Measurements from ENCODE around the gene FGF22. TPM values are rescaled to one million over a fixed set of nuclear protein-coding genes. Genes with fewer than 3 reads are reported as not detected.

FGF22 gene
- total RNA-seq, 1 donor from 2014 or later = not detected

DNA sequence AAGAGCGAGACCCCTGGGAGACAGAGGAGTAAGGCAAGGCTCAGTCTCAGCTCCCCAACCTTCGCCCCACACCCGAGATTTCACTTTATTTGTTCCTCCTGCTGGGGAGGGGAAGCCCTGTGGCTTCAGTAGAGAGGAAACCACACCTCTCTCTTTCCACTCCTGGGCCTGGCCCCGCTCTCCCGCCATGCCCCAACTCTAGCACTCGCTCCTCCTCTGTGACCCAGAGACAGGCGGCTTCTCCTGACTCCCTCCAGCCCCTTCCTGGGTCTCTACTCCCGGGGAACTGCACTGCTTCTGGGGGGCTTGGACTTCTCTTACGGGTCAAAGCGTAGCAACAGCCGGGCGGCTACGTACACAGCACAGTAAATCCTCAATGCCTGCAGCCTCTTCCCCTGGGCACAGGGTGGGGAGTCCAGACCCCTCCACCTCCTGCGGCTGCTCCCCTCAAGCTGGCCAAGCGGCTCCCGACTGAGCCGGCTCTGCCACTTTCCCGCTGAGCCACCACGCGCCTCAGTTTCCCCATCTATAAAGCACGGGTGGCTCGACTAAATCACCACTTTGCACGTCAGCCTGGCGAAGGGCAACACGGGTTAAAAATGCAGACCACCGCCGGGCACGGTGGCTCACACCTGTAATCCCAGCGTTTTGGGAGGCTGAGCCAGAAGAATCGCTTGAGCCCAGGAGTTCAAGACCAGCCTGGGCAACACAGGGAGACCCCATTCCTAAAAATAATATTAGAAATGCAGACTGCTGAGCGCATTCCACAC lies 21.9 kb downstream of the FGF22 start:
- no peaks in the 10 kb centered on the region for H3K9me3 Mint-ChIP-seq (ENCODE audit: unreplicated experiment)
- H3K27ac Mint-ChIP-seq (ENCODE audit: unreplicated experiment) = no peak overlapping the region
- H3K4me1 Mint-ChIP-seq (ENCODE audit: unreplicated experiment) = peaks cover 8% of the 10 kb centered on the region
- peaks cover 18% of the 10 kb centered on the region for H3K27me3 Mint-ChIP-seq (ENCODE audit: unreplicated experiment)
- TF ChIP-seq, protein P1, sequence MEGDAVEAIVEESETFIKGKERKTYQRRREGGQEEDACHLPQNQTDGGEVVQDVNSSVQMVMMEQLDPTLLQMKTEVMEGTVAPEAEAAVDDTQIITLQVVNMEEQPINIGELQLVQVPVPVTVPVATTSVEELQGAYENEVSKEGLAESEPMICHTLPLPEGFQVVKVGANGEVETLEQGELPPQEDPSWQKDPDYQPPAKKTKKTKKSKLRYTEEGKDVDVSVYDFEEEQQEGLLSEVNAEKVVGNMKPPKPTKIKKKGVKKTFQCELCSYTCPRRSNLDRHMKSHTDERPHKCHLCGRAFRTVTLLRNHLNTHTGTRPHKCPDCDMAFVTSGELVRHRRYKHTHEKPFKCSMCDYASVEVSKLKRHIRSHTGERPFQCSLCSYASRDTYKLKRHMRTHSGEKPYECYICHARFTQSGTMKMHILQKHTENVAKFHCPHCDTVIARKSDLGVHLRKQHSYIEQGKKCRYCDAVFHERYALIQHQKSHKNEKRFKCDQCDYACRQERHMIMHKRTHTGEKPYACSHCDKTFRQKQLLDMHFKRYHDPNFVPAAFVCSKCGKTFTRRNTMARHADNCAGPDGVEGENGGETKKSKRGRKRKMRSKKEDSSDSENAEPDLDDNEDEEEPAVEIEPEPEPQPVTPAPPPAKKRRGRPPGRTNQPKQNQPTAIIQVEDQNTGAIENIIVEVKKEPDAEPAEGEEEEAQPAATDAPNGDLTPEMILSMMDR (IDR thresholded peaks at IDR 0.05; ENCODE audit: unreplicated experiment) = no peak
- H3K36me3 Mint-ChIP-seq (ENCODE audit: low read depth, unreplicated experiment) = peaks cover under 1% of the 10 kb centered on the region
- no peak for DNase-seq (ENCODE audit: low spot score)
- peak overlapping the region; percentile 88 for H3K4me3 Mint-ChIP-seq (ENCODE audit: unreplicated experiment)

DNA sequence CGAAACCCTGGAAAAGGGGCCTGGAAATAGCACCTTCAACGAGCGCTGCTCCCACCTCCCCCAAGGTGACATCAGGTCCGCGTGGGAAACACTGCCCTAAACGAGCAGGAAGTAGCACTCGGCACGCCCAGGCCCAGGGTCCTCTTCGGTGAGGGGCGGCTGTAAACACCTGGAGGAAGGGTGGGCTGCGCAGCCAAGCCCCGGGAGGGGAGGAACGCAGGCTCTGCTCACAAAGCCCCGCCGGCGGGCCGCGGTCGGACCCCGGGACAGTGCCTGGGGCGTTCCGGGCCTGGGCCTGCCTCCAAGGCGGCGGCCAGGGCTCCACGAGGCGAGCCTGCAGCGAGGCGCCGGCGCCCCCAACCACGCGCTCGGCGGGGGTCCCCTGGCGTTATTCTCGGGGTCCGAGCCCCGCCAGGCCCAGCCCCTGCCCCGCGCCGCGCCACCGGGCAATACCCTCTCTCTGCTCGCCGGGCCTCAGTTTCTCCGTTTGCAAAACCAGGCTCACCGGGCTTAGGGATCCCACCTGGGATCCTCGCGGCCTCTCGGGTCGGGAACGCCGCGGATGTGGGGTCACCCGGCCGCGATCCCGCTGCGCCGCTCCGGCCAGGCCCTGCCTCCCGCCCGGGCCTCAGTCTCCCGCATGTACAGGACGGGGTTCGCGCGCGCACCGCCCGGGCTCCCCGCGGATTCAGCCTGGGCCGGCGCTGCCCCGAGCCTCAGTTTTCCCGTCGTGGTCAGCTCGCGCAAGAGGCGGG lies 22.7 kb downstream of the FGF22 start:
- Mint-ChIP-seq H3K9me3 (ENCODE audit: unreplicated experiment) (no peaks in the 10 kb centered on the region), H3K27me3 (ENCODE audit: unreplicated experiment) (peaks cover 18% of the 10 kb centered on the region), H3K27ac (ENCODE audit: unreplicated experiment) (no peak overlapping the region), H3K36me3 (ENCODE audit: low read depth, unreplicated experiment) (peaks cover 4% of the 10 kb centered on the region), H3K4me1 (ENCODE audit: unreplicated experiment) (peaks cover 8% of the 10 kb centered on the region), H3K4me3 (ENCODE audit: unreplicated experiment) (peak overlapping the region; percentile 88)
- TF ChIP-seq, protein P1 (IDR thresholded peaks at IDR 0.05; ENCODE audit: unreplicated experiment) = no peak
- peak; percentile 36 for DNase-seq (ENCODE audit: low spot score)

- peak; percentile 91 for DNase-seq (ENCODE audit: low spot score)
- Mint-ChIP-seq H3K27ac (ENCODE audit: unreplicated experiment) (no peak within 1 kb of the TSS), H3K36me3 (ENCODE audit: low read depth, unreplicated experiment) (peaks cover 4% of the 10 kb centered on the region), H3K4me1 (ENCODE audit: unreplicated experiment) (peaks cover 8% of the 10 kb centered on the region), H3K27me3 (ENCODE audit: unreplicated experiment) (peaks cover 20% of the 10 kb centered on the region), H3K4me3 (ENCODE audit: unreplicated experiment) (peak within 1 kb of the TSS; percentile 91), H3K9me3 (ENCODE audit: unreplicated experiment) (no peaks in the 10 kb centered on the region)
- TF ChIP-seq, protein P1 (IDR thresholded peaks at IDR 0.05; ENCODE audit: unreplicated experiment) = no peak
These were observed 23.4 kb downstream of the FGF22 start, which contains the start of gene RNF126 for GRCh38 chr19:662962-663681. TSS of gene RNF126 (minus strand) at chr19:663214. CDS start at chr19:663121, 93 bp downstream.

DNA sequence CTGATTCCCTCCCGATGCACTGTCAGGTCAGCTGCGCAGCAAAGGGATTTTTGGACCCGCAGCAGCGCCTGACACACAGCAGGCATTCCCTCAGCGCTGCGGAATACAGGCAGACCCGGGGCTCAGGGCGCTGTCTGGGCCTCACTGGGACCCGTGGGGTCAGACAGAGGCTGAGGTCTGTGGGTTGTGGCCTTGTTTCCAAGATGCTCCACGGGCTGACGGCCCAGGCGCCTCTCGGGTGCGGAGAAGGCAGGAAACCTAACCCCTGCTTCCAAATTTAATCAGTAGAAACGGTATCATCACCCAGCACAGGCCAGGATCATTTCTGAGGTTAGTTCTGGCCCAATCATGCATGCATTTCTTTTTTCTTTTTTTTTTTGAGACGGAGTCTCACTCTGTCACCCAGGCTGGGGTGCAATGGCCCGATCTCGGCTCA lies 24.0 kb downstream of the FGF22 start:
- peaks cover 8% of the 10 kb centered on the region for H3K4me1 Mint-ChIP-seq (ENCODE audit: unreplicated experiment)
- peaks cover 20% of the 10 kb centered on the region for H3K27me3 Mint-ChIP-seq (ENCODE audit: unreplicated experiment)
- no peak for DNase-seq (ENCODE audit: low spot score)
- TF ChIP-seq, protein P1 (IDR thresholded peaks at IDR 0.05; ENCODE audit: unreplicated experiment) = no peak
- H3K4me3 Mint-ChIP-seq (ENCODE audit: unreplicated experiment) = peak overlapping the region; percentile 91
- peaks cover 4% of the 10 kb centered on the region for H3K36me3 Mint-ChIP-seq (ENCODE audit: low read depth, unreplicated experiment)
- no peaks in the 10 kb centered on the region for H3K9me3 Mint-ChIP-seq (ENCODE audit: unreplicated experiment)
- no peak overlapping the region for H3K27ac Mint-ChIP-seq (ENCODE audit: unreplicated experiment)
